ENCODE results near the gene KDM8. TPM values are rescaled to one million over a fixed set of nuclear protein-coding genes. Genes with fewer than 3 reads are reported as not detected.
A peak's percentile ranks its signal among the peaks of the same experiment; 100 is the strongest.

KDM8 gene
- total RNA-seq, 2 donors from 2014 or later: 5.2 to 7.1 TPM

DNA sequence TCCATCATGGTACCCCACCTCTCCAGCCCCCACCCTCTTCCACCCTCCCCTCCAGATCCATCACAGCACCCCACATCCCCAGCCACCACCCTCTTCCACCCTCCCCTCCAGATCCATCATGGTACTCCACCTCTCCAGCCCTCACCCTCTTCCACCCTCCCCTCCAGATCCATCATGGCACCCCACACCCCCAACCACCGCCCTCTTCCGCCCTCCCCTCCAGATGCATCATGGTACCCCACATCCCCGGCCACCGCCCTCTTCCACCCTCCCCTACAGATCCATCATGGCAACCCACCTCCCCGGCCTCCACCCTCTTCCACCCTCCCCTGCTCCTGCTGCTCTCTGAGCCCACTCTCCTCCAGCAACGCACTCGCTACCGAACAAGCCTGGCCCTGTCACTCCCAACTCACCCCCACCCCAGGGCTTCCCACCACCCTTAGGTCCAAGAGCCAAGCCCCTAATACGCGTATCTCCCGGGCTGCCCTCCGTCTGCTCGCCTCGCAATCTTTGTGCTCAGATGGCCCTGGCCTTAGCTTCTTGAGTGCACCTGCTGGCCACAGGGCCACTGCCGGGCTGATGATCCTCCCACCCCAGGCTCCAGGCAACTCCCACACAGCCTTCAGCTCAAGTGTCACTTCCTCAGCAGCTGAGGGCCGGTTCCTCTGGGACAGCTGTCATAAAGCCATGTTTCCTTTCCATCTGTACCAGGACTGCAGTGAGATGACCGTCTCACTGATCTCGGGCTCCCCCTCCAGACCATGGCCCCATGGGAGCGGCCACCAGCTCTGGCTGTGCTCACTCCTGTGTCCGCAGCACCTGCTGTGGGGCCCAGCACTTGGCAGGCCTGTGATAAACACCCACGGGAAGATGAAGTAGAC, 25.5 kb downstream of the KDM8 start:
- Histone ChIP-seq H3K36me3 (no peaks in the 10 kb centered on the region), H3K4me1 (peaks cover 37% of the 10 kb centered on the region), H3K9ac (ENCODE audit: low read depth in 2 of 2, low read length in 2 of 2) (no peak overlapping the region), H3K9me3 (no peaks in the 10 kb centered on the region), H3K4me3 (no peak overlapping the region), H3K27ac (no peak overlapping the region), H3K27me3 (no peaks in the 10 kb centered on the region)
- TF ChIP-seq, protein P1, sequence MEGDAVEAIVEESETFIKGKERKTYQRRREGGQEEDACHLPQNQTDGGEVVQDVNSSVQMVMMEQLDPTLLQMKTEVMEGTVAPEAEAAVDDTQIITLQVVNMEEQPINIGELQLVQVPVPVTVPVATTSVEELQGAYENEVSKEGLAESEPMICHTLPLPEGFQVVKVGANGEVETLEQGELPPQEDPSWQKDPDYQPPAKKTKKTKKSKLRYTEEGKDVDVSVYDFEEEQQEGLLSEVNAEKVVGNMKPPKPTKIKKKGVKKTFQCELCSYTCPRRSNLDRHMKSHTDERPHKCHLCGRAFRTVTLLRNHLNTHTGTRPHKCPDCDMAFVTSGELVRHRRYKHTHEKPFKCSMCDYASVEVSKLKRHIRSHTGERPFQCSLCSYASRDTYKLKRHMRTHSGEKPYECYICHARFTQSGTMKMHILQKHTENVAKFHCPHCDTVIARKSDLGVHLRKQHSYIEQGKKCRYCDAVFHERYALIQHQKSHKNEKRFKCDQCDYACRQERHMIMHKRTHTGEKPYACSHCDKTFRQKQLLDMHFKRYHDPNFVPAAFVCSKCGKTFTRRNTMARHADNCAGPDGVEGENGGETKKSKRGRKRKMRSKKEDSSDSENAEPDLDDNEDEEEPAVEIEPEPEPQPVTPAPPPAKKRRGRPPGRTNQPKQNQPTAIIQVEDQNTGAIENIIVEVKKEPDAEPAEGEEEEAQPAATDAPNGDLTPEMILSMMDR (IDR thresholded peaks at IDR 0.05): no peak
- no peak for DNase-seq
- intact Hi-C loops (cut with DNase I): loop anchor here (5.0 kb wide), 1 partner anchor 52 kb away; no protein-coding TSS in a partner anchor

DNA sequence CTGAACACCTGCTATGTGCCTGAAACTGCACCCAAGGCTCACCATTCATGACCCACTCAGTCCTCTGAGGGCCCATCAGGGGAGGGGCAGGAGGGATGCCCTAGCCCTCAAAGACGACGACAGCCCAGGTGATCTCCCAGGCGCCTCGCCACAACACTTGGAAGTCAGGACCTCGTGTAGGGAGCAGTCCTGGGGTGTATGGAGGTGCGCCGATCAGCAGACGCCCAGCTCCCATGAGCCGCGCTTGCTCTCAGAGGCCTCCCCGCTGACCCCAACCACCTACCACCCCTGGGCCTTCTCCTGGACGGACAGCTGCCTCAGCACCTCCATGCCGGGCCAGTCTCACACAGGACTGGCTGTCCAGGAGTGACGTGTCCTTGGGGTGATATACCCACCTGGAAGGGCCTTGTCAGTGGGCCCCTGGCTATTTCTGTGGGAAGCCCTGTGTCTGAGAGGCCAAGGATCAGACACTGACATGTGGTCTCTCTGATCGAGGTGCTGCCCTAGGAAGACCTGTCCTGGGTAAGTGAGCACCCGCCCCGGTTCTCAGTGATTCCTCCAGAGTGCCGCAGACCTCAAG, 26.7 kb downstream of the KDM8 start:
- DNase-seq: no peak
- Histone ChIP-seq H3K9ac (ENCODE audit: low read depth in 2 of 2, low read length in 2 of 2) (peak overlapping the region; percentile 41 to 67), H3K4me1 (peaks cover 37% of the 10 kb centered on the region), H3K27ac (peak overlapping the region; percentile 28), H3K9me3 (no peaks in the 10 kb centered on the region), H3K27me3 (no peaks in the 10 kb centered on the region), H3K36me3 (no peaks in the 10 kb centered on the region), H3K4me3 (no peak overlapping the region)
- intact Hi-C loops (cut with DNase I): loop anchor here (5.0 kb wide), 2 partner anchors 53 to 137 kb away; no protein-coding TSS in a partner anchor
- TF ChIP-seq, protein P1 (IDR thresholded peaks at IDR 0.05): no peak

DNA sequence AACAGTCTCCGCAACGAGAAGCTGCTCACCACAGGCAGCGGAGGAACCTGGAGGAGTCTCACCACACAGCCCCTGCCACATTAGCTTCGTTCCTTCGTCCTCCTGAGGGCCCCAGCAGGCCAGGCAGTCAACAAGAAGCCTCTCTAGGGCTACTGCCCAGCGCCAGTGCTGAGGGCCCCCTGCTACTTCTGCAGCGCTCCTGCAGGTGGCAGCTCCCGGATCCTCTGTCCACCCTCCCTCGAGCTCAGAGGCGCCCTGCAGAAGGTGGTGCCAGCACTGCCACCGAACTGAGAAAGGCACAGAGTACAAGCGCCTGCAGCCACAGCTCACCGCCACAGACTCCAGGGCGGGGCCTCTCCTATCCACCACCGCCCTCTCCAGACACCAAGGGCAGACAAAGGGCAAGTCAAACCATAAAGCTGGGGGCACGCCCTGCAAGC, 27.3 kb downstream of the KDM8 start:
- H3K27me3 ChIP-seq: no peaks in the 10 kb centered on the region
- H3K36me3 ChIP-seq: no peaks in the 10 kb centered on the region
- no peaks in the 10 kb centered on the region for H3K9me3 ChIP-seq
- TF ChIP-seq, protein P1 (IDR thresholded peaks at IDR 0.05): no peak
- H3K4me1 ChIP-seq: peaks cover 37% of the 10 kb centered on the region
- intact Hi-C loops (cut with DNase I): loop anchor here (5.0 kb wide), 1 partner anchor 137 kb away; no protein-coding TSS in a partner anchor
- H3K4me3 ChIP-seq: no peak overlapping the region
- peak overlapping the region; percentile 28 for H3K27ac ChIP-seq
- peak overlapping the region; percentile 41 to 67 for H3K9ac ChIP-seq (ENCODE audit: low read depth in 2 of 2, low read length in 2 of 2)
- peak; percentile 91 for DNase-seq

DNA sequence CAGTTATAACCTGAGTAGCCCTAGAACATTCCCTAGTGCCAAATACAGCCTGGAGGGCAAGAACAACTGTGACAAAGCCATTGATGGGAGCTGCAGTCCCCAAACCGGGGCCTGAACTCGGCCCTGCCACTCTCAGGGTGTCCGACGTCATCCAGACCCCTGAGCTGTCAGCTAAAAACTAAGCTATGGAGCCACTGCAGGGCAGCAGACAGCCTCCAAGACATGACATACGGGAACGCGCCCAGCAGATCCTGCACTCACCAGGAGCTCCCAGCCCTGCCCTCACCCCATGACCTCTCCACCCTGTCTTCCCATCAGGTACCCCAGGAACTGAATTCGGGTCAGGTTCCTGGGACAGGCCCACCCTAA, 28.4 kb downstream of the KDM8 start:
- H3K4me3 ChIP-seq: no peak overlapping the region
- no peaks in the 10 kb centered on the region for H3K36me3 ChIP-seq
- H3K9me3 ChIP-seq: no peaks in the 10 kb centered on the region
- peaks cover 36% of the 10 kb centered on the region for H3K4me1 ChIP-seq
- DNase-seq: no peak
- intact Hi-C loops (cut with DNase I): loop anchor here (5.0 kb wide), 1 partner anchor 136 kb away; no protein-coding TSS in a partner anchor
- H3K27ac ChIP-seq: no peak overlapping the region
- TF ChIP-seq, protein P1 (IDR thresholded peaks at IDR 0.05): no peak
- H3K27me3 ChIP-seq: no peaks in the 10 kb centered on the region
- peak overlapping the region in 1 of 2 donors; percentile 61 for H3K9ac ChIP-seq (ENCODE audit: low read depth in 2 of 2, low read length in 2 of 2)

DNA sequence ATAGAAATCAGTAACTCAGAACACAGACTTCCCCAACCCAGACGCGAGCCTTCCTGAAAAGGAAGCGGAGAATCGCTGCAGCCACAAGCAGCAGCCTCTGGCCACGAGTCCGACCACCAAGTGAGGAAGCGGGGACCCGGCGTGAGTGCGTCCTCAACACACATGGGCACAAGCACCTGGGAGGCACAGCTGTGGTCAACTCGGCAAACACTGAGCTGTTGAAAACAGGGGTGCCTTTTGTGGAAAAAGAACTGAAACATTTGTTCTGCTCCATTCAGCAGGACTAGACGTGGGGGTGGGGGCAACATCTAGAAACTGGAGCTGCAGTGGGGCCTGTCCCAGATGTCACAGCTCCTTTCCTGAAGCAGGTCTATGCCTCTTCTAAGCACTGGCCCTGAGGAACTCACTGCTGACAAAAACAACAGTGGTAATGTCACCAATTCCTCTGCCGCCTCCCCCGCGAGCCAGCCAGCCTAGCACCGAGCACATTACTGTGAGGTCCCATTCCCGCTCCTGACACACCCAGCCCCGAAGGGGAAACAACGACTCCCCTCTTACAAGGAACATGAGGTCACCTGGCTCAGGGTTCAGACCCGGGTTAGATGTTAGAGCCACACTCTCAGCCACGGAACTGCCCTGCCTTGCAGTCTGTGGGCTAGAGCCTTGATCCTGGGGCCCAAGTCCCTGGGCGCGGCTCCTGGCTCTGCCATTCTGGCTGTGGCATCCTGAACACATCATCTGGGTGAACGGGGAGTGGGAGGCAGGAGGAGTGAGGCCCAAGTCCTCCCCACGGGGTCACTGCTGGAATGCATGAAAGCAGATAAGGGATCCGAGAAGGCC, 29.0 kb downstream of the KDM8 start:
- TF ChIP-seq, protein P1 (IDR thresholded peaks at IDR 0.05): no peak
- peak overlapping the region; percentile 28 for H3K27ac ChIP-seq
- H3K27me3 ChIP-seq: no peaks in the 10 kb centered on the region
- no peaks in the 10 kb centered on the region for H3K36me3 ChIP-seq
- no peak overlapping the region for H3K4me3 ChIP-seq
- H3K9me3 ChIP-seq: no peaks in the 10 kb centered on the region
- peak overlapping the region; percentile 3 to 61 for H3K9ac ChIP-seq (ENCODE audit: low read depth in 2 of 2, low read length in 2 of 2)
- H3K4me1 ChIP-seq: peaks cover 30% of the 10 kb centered on the region
- peak; percentile 67 for DNase-seq
- intact Hi-C loops (cut with DNase I): loop anchor here (5.0 kb wide), 1 partner anchor 135 kb away; no protein-coding TSS in a partner anchor

Measured in colonic mucosa (tissue), 4 donors.